HG03575 (cell line): Measurements from ENCODE around the gene RAD51B.
"Not testable (repeated sequence)": the region's sequence is repeated elsewhere in the genome, so short reads cannot be mapped to it uniquely, and the experiment has no call there.

Experiments used
- ATAC-seq: cut with Tn5 transposase; IDR thresholded peaks from one replicate; pipeline ENCODE4 v1.9.1; 2021; ENCODE audit not compliant: unreplicated experiment, insufficient number of reproducible peaks, low FRiP score; ENCODE audit errors: extremely low read depth

RAD51B gene

GRCh38 chr14:68173227-68173972 lies 353.8 kb downstream of the RAD51B start:
- ATAC-seq: no peak

GRCh38 chr14:68174446-68174845 lies 354.9 kb downstream of the RAD51B start:
- no peak for ATAC-seq

DNA sequence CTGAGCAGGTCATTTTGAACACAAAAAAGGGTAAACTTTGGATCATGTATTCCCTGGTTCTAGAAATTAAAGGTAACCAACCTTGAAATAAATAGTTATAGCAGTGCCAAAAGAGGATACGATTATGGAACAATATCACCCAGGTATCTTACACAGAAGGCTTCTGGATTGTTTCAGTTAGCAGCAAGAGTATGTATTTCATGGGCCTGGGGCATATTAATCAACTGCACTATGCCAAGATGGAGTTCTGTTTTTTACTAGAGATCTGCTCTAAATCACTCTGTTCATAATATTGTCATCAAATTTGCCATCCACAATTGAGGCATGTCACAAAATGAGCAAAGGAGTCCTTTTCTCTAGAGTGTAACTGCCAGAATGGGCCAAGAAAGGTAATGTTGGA lies 357.1 kb downstream of the RAD51B start:
- no peak for ATAC-seq

GRCh38 chr14:68177728-68178127 lies 358.1 kb downstream of the RAD51B start:
- no peak for ATAC-seq

DNA sequence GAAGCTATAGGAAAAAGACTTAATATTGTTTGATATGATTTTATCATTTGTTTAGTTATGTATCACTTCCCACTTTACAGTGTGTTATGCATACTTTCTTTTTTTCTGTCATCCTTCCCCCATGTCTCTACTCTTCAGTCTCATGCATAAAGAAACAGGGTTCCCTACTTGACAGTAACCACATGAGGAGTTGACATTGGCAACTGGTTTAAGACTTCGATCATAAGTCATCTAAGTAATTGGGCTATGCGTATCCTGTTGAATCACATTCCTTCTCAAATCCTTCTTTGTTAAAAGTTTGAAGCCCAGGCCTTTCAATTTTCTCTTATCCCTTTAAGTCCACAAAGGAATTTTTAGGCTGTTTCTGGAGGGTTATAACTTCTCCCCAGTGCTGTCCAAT lies 358.7 kb downstream of the RAD51B start:
- no peak for ATAC-seq

GRCh38 chr14:68181519-68182326 lies 362.1 kb downstream of the RAD51B start:
- no peak for ATAC-seq

- ATAC-seq: no peak
Measured at GRCh38 chr14:68182492-68182891, 362.9 kb downstream of the RAD51B start.

DNA sequence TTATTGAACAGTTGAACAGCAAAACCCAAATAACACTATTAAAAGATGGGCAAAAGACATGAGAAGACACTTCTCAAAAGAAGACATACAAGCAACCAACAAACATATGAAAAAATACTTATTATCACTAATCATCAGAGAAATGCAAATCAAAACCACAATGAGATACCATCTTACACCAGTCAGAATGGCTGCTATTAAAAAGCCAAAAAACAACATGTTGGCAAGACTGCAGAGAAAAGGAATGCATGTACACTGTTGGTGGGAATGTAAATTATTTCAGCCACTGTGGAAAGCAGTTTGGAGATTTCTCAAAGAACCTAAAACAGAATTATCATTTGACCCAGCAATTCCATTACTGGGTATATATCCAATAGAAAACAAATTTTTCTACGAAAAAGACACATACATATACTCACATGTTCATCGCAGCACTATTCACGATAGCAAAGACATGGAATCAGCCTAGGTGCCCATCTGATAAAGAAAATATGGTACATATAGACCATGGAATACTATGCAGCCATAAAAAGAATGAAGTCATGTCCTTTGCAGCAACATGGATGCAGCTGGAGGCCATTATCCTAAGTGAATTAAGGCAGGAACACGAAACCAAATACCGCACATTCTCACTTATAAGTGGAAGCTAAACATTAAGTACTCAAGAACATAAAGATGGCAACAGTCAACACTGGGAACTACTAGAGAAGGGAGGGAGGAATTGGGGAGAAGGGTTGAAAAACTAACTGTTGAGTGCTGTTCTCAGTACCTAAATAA lies 367.1 kb downstream of the RAD51B start:
- not testable (repeated sequence) for ATAC-seq

- ATAC-seq: no peak
Measured at GRCh38 chr14:68188174-68188573, 368.6 kb downstream of the RAD51B start.

DNA sequence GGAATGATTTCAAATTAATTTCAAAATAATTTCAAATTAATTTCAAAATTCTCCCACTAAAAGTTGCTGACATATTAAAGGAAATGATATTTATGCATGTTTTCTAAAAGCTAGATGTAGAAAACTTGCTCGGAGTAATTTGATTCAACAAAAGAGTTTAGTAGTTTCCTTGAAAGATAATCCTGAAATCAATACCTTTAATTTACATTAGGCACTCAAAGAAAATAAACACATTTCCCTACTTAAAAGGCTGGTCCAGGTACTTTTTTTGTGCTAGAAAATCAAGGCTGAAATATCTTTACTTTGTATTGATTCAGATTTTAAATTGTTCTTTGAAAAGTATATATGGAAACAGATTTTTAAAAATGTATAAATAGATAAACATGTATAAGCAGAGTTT lies 370.5 kb downstream of the RAD51B start:
- ATAC-seq: no peak

DNA sequence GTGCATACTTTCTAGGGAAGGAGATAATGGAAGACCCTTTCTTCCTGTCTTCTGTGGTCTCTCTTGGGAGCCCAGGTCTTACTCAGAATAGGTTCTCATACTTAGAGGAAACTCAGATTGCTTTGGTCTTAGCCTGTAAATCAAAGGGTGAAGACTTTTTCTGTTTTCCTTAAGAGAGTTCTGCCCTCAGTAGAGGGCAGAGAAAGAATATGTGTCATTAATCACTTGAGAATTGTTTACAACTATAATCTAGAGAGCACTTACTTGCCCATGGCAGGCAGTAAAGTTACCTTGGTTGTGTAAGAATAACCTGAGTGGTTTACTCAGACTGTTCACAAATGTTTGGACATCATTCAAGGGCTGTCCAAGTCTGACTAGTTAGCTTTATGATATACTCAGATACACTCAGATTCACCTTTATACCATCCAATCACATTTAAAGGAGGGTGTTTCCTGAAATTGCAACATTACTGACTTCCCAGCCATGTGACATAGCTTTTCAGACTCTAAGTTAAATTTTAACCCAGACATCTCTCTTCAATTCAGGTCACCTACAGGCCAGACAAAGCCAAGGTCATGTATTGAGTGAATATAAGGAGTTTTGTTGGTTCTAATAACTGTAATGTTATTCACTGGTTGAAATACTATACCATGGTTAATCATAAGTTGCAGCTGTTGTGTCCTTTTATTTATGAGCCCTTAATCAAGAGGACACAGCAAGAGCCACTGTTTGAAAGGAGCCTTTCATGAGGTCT lies 372.2 kb downstream of the RAD51B start:
- no peak for ATAC-seq

DNA sequence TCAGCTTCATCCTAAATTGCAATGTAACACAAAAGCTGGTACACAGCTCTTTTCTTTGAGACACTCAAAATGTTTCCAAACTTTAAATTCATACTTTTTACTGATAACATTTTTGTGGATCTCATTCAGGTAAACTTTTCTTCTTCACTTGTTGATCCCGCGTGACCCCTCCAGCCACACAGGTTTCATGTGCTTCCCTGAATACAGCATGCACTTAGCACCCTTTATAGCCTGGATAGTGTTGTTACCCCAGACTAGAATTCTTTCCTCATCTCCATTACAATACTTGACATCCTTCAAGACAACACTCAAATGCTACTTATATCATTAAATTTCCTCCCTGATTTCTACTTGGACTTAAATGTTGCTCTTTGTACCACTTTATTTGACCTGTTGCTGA lies 373.4 kb downstream of the RAD51B start:
- ATAC-seq: no peak

DNA sequence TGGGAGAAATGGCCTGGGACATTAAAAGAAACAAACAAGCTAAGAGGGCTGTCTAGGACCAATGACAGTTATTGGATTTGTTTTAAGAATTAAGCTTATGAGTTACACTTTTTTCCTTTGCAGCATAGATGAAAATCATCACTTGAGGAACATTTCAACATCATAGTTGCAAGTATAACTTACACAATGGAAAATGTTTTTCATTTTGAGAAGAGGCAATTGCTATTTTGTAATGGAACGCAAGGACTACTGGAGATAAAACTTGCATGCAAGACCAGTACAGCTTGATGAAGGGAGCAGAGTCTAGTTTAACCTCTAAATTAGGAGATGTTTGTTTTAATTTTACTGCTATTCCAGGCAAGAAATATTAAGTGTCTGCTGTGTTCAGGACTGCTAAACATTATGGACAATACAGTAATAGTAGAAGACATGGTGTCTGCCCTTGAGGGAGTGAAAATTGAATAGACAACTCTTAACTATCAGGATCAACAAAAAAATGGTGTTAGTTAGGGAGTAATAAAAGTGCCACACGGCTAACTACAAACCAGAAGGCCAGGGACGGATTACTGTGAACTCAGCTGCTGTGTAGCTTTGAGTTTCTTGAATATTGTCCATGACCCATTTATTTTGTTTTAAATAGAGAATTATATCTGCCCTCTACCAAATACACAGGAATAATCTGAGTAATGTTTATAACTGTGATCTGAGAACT lies 374.5 kb downstream of the RAD51B start:
- no peak for ATAC-seq

GRCh38 chr14:68195126-68195525 lies 375.5 kb downstream of the RAD51B start:
- no peak for ATAC-seq

DNA sequence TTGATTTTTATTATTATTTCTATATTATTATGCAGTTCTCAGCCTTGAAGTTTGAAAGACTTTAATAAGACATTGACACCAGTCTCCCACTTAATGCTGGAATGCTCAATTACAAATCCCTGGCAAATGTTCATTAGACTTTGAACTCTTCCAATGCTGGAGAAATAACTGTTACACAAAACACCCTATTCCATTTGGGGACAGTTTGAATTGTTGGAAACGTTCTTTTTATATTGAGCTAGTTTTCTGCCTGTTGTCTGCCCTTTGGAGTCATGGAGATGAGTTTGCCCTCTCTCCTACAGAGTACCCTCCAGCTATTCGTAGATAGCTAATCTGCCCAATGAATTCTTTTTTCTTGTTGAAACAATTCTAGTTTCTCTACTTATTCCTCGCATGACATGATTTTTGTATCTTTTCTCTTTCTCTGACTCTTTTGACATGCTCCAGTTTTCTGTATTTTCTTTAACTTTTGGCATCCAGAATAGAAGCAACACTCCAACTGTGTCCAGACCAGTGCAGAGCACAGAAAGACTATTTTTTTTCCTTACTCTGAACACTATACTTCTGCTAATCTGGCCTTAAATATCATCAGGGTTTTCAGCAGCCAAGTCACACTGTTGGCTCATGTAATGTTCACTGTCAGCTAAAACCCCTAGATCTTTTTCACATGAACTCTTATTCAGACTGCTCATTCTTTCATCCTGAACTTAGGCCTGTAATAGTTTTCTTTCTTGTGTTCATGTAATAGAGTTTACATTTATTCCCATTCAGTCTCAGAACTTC lies 379.3 kb downstream of the RAD51B start:
- no peak for ATAC-seq

DNA sequence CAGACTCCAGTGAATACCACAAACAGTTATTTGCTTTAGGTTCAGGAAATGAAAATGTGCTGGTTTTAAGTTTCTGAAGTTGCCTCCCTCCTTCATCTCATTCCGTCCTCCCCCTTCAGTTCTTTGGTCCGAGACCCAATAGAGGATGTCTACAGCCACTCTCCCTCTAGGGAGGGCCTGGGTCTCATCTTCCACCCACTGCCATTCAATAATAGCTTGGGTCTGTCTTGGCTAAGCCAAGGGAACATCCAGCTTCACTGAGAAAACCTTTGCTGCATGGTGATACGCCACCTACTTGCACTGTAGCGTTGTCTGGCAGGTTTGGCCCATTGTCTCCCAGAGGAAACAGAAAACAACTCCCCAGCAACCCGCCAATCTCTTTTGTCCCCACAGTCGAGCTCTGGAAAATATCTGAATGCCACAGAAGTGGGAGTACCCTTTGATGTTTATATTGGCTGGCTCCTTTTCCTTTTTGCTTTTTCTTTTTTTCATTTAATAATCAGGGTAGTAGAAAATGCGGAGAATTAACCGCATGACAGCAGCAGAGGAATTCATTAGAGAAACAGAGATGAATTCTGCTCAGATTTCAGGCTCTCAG lies 380.1 kb downstream of the RAD51B start:
- ATAC-seq: no peak

DNA sequence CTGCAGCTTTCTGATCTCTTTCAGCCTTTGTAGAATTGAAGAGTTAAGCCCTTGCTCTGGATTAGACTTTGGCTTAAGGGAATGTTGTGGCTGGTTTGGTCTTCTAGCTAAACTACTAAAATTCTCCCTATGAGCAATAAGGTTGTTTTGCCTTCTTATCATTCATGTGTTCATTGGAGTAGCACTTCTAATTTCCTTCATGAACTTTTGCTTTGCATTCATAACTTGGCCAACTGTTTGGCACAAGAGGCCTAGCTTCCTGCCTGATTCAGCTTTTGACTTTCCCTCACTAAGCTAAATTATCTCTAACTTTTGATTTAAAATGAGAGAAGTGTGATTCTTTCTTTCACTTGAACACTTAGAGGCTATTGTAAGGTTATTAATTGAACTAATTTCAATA lies 384.3 kb downstream of the RAD51B start:
- no peak for ATAC-seq
